HG02571 (cell line): ENCODE data around the gene EPHB2.

Experiments used
- ATAC-seq: cut with Tn5 transposase; IDR thresholded peaks from one replicate; pipeline ENCODE4 v1.9.1; 2021; ENCODE audit warnings: mild to moderate bottlenecking, moderate library complexity; ENCODE audit not compliant: unreplicated experiment

Gene EPHB2

DNA sequence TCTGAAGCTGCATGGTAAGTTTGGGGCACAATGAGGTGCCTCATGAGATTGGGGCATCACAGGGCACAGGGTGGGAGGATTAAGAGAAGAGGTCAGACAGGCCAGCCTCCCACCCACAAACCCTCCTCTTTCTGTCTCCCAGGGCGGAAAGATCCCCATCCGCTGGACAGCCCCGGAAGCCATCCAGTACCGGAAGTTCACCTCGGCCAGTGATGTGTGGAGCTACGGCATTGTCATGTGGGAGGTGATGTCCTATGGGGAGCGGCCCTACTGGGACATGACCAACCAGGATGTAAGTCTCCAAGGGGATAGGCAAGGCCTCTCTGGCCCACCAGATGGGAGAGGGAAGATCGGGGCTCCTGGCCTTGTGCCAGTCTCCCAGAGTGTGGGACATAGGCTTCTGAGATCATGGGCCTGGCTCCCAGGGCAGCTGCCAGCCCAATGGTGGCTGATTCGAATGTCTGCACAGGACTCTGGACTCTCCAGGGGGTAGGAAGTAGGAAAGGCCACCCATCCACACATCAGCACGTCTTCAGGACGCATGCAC is 198.3 kb downstream of the EPHB2 start:
- ATAC-seq: no peak

DNA sequence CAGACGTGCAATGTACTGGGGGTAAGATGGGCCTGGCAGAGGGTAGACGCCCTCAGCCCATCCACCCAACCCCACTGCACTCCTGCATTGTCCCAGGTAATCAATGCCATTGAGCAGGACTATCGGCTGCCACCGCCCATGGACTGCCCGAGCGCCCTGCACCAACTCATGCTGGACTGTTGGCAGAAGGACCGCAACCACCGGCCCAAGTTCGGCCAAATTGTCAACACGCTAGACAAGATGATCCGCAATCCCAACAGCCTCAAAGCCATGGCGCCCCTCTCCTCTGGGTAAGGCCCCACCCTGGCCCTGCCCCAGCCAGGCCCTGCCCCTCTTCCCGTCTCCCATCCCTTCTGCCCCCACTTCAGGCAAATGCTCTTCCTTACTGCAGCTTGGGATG is 199.6 kb downstream of the EPHB2 start:
- no peak for ATAC-seq

DNA sequence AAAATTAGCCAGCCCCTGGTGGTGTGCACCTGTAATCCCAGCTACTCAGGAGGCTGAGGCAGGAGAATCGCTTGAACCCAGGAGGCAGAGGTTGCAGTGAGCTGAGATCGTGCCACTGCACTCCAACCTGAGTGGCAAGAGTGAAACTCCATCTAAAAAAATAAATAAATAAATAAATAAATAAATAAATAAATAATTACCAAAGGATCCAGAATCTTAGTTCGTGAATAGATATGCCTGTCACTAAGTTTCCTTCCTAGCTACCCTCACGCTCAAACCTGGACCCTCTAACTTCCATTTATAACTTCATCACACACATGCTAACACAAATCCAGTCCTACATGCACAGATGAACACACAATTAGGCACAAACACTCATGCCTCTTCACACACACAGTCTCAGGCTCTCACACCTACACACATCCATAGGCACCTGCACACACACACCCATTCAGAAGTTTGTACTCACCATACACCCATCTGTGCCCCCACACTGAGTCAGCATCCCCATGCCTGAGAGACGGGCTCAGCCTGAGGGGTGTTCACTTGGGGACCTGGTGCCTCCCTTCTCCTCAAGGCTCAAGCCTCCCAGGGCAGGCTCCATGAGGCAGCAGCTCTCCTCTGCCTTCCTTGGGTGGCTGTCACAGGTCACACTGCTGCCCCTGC is 200.5 kb downstream of the EPHB2 start:
- ATAC-seq: no peak

DNA sequence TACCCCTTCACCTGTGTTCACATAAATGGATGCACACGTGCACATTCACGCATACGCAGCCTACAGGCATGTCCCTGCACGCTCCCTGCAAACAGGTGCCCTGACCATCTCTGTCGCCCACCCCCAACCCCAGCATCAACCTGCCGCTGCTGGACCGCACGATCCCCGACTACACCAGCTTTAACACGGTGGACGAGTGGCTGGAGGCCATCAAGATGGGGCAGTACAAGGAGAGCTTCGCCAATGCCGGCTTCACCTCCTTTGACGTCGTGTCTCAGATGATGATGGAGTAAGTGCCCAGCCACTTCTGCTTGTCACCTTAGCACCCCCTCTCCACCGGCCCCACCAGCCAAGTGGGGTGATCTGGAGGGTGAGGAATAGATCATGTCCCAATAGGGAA is 201.7 kb downstream of the EPHB2 start:
- ATAC-seq: no peak

DNA sequence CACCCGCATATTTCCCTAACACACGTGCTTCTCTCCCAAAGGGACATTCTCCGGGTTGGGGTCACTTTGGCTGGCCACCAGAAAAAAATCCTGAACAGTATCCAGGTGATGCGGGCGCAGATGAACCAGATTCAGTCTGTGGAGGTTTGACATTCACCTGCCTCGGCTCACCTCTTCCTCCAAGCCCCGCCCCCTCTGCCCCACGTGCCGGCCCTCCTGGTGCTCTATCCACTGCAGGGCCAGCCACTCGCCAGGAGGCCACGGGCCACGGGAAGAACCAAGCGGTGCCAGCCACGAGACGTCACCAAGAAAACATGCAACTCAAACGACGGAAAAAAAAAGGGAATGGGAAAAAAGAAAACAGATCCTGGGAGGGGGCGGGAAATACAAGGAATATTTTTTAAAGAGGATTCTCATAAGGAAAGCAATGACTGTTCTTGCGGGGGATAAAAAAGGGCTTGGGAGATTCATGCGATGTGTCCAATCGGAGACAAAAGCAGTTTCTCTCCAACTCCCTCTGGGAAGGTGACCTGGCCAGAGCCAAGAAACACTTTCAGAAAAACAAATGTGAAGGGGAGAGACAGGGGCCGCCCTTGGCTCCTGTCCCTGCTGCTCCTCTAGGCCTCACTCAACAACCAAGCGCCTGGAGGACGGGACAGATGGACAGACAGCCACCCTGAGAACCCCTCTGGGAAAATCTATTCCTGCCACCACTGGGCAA is 202.9 kb downstream of the EPHB2 start:
- no peak for ATAC-seq

DNA sequence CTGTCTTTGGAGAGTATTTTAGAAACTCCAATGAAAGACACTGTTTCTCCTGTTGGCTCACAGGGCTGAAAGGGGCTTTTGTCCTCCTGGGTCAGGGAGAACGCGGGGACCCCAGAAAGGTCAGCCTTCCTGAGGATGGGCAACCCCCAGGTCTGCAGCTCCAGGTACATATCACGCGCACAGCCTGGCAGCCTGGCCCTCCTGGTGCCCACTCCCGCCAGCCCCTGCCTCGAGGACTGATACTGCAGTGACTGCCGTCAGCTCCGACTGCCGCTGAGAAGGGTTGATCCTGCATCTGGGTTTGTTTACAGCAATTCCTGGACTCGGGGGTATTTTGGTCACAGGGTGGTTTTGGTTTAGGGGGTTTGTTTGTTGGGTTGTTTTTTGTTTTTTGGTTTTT is 203.5 kb downstream of the EPHB2 start:
- ATAC-seq: no peak

DNA sequence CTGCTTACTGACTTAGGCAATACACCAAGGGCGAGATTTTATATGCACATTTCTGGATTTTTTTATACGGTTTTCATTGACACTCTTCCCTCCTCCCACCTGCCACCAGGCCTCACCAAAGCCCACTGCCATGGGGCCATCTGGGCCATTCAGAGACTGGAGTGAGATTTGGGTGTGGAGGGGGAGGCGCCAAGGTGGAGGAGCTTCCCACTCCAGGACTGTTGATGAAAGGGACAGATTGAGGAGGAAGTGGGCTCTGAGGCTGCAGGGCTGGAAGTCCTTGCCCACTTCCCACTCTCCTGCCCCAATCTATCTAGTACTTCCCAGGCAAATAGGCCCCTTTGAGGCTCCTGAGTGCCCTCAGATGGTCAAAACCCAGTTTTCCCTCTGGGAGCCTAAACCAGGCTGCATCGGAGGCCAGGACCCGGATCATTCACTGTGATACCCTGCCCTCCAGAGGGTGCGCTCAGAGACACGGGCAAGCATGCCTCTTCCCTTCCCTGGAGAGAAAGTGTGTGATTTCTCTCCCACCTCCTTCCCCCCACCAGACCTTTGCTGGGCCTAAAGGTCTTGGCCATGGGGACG is 204.1 kb downstream of the EPHB2 start:
- no peak for ATAC-seq

DNA sequence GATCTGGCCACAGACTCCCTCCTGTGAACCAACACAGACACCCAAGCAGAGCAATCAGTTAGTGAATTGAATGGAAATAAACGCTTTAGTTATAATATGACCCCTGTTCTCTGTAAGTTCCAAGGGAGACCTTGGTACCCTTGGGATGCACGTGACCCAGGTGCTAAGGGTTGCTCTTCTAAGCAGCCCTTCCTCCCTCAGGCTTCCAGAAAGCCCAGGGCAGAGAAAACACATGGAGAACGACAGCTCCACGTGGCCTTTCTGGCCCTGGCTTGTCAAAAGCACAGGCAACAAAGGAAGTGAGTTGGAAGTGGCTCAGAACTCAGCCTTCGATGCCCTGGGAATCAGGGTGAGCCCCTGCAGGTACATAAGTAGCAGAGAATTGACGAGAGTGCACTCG is 204.6 kb downstream of the EPHB2 start:
- no peak for ATAC-seq

DNA sequence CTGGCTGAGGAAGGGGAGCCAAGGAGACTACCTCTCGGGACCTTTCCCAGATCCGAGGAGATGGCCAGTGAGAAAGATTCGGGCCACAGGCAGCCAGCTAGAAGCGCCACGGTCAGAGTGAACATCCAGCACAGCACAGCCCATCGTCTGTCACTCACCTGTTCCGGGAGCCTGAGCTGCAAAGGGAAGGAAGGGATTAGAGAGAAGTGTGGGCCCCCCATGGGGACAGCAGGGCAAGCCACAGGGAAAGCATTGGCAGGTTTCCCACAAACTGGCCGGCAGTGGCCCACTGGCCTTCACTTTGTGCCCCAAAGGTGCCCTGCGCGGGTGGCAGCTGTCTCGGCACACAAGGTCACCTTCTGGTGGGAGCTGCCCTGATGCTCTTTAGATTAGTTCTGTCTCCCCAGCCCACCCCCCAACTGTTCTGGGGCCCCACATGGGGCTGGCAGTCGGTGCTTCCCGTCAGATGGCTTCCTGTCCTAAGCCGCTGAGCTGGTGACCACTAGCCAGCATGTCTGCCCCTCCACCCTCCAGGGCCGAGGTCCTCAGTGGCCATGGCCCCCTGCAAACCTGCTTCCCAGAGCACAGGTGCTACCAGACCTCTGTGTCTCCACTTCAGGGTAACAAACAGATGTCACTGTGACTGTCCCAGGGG is 205.3 kb downstream of the EPHB2 start:
- no peak for ATAC-seq

DNA sequence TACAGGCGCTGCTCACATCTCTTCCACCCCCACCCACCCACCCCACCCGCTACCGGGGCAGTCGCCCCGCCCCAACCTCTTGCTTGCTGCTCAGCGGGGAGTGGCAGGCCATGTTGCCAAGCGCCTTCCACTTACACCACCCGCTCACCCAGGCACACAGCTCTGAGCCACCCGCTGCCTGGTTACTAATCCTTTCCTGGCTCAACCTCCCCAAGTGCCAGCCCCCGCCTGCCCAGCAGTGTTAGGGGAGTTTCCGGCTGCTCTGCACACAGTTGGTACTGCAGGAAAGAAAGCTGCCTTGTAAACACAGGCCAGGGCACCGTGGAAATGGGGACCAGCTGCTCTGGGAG is 205.8 kb downstream of the EPHB2 start:
- no peak for ATAC-seq

DNA sequence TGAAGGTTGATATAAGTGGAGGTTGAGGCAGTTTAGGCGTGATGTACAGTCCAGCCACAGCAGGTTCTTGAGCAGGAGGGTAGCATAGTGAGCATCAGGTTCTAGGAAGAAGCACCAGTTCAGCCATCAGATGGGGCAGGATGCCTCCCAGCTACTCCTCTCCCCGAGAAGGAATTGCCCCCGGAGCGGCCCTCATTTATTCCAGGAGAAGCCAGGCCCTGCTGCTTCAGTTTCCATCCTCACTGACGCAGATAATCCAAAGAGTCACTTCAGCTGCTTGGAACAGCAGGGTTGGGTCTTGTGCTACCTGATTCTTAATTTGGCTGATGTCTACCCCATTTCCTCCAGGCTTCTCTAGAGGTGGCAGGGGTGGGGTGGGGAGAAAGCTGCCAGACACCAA is 207.3 kb downstream of the EPHB2 start:
- ATAC-seq: no peak

DNA sequence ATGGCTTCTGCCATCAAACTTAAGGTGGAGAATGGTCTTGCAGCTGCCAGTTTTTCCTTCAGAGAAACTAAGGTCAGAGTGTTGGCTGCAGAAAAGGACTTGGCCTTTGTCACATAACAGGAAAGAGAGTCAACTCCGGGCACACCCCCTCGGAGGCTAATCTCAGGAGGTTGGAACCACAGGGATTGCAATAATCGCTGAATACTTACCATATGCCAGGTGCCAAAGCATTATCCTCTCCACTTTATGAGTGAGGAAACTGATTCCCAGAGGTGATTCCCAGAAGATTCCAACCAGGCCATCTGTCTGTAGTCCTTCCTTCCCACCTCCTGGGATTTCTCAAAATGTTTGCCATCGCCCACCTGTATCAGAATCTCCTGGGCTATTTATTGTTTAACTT is 208.0 kb downstream of the EPHB2 start:
- ATAC-seq: no peak

DNA sequence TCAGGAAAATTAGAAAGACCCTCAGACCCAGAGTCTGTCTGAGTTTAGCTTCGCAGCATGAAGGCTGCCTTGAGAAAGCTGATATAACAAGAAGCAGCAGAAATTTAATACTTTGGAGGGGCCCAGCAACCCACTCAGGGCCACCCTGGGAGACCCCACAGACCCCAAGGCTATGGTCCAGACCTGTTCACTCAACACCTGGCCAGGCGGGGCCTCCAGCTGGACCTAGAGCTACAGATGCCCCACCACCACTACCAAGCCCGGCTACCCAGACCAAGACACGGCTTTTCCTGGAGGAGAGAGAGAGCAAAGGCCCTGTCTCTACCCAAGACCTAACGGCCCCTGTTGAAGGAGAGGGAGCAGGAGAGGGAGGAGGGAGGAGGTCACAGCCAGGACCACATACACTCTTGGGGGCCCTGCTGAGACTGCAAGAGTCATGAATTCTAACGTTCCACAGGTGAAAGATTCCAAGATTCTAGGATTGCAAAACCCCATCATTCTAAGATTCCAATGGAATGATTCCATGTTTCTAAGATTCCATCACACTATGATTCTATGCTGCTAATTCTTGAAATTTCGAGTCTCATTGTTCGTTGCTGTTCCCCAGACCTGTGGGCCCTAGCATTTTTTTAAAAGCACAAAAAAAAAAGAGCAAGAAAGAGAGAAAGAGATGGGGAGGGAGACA is 208.8 kb downstream of the EPHB2 start:
- no peak for ATAC-seq

DNA sequence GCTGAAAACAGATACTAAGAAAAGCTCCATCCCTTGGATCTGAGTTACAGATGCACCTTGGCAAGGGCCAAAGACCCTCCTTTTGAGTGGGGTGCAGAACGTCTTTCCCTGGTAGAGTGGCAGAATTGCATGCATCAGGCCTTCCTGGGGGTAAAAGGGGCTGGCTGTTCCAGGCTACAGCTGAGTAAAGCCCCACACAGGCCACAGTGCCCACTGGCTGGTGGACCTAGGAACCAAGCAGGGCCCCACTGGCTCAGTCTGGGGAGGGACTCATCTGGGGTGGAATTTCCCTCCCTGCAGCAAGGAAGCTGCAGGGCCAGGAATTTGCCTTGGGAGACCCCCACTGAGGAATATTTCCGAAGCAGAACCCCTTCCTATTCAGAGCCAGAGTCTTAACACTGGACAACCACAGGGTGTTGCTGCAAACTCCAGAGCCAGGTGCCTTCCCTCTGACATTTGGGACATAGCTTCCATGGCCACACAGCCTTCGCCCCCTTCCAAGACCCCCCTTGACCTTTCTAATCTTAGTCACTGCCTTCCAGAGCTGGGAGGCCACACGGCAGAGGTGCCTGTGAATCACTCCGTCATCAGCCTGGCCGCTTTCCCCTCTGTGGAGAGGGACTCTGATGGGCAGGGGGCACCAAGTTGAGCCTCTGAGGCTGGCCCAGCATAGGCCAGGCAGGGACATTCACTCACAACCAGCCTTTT is 209.5 kb downstream of the EPHB2 start:
- no peak for ATAC-seq

DNA sequence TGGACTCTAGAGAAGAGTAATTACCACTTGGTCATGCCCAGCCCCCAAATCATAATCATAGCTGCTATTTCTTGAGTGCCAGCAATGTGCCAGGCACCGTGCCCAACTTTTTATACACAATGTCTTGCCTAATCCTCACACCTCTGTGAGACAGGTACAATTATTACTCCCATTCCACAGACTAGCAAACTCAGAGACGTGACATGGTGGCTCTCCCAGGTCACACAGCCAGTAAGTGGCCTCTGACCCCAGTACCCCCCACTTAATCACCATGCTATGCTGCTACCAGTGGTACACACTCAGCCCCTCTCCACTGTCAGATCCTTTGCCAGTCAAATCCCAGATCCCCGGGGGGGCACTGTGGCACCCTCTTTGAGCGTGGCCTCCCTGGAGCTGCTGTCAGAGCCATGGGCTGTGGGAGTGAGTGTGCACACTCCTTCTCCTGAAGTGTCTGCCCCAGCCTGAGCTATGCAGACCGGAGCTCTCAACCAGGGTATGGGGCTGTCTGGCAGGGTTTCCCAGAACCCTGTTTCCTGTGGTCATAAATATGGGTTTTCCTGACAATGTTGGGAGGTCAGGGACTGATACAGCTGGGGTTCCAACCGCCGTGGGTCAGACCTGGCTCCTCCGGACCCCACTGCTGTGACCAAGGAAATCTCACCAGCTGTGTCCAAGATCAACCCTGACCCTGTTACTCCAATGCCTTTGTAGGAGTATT is 210.3 kb downstream of the EPHB2 start:
- ATAC-seq: no peak

DNA sequence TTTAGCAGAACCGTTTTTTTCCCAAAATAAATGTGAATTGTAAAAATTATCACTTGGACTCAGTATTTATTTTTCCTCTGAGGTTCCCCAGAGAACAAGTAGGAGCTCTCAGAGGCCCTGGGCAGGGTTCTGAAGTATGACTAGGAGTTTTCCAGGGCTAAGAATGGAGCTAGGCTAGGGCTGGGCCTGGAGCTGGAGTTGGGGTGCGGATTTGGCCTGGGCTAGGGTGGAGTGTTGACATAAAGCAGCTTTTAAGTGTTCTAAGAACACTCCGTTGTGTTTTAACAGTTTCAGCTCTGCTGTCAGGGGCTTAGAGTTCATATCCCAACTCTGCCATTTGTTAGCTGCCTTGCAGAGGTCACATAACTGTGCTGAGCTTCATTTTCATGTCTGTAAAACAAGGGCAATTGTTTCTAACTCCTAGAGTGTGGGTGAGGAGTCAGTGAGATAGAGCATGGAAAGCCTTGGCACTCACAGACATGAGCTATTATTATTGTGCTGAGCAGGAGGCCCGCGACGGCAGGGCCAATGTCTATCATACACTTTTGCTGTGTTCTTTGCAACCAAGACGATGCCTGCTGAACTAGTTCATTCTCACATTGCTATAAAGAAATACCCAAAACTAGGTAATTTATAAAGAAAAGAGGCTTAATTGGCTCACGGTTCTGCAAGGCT is 210.9 kb downstream of the EPHB2 start:
- ATAC-seq: no peak

DNA sequence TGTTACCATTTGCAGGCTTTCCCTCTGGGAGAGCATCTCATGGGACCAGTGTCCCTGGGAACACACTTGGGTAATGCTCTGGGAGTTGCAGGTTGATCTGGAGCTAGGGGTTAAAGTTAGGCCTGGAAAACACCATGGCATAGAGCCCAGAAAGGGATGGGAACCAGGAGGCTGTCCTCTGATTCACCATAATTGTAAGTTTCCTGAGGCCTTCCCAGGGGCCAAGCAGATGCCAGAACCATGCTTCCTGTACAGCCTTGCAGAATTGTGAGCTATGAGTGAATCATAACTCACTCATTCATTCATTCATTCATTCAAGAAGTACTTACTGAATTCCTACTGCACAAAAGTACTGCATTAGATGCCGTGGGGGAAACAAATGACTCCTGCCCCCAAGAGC is 212.0 kb downstream of the EPHB2 start:
- ATAC-seq: no peak

DNA sequence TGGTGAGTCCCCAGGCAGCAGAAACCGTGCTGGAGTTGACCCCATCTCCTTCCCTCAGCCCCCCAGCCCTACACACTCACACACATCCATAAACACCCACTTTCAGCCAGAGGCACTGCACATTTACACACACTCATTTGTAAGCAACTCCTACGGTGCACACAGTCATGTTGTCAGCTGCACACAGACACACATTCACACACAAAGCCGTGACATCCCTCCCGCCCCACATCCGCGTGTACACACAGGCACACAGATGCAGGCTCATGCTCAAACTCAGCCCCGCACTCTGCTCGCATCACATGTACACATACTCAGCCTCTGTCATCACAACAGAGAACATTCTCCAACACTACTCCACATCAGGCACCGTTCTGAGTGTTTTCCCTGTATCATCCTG is 214.5 kb downstream of the EPHB2 start:
- no peak for ATAC-seq

DNA sequence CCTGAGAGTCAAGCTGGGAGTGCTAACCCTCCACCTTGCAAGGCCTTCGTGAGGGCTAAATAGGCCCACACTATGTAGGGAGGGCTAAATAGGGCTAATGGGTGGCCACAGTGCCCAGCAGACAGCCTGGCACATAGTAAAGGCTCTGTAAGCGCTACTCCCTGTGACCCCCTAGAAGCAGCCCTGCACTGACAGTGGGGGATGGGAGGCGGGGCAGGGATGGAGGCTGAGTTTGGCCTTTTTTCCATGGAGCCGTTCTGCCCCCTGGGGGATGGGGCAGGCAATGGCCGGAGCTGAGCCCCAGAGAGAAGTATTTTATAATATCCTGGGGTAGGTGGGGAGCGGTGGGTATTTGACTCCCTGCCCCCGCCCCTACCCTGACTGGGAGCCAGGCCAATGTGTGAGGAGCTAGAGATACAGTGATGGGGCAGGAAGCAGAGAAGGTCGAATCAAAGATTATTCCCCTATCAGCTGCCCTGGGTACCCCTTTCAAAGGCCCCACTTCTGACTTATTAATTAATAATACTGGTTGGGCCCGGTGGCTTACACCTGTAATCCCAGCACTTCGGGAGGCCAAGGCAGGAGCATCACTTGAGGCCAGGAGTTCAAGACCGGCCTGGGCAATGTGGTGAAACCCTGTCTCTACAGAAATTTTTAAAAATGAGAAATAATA is 219.7 kb downstream of the EPHB2 start:
- ATAC-seq: no peak
